Activated CD4-positive, alpha-beta T cell treated with anti-CD3 and anti-CD28 coated beads for 1 hour (primary cell): Measurements from ENCODE around the gene ANKRD66.

Experiments
- DNase-seq: peaks from one replicate; pipeline ENCODE4 v3.0.0-alpha.2; 2020

The ANKRD66 gene

DNA sequence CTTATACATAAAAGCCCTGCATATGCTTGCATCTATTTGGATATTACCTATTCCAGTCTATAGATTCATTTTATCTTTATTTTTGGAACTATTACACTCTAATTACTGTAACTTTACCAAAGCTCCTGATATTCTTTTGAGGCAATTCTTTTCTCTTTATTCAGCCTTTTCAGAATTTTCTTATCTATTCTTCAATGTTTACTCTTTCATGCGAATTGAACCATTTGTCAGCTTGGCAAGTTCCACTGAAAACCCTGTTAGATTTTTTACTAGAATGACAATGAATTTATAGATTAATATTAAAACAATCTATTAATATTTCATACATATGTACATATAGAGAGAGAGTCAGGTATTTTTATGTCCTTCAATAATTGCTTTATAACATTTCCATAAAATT lies 45.9 kb downstream of the ANKRD66 start:
- DNase-seq: no peak

DNA sequence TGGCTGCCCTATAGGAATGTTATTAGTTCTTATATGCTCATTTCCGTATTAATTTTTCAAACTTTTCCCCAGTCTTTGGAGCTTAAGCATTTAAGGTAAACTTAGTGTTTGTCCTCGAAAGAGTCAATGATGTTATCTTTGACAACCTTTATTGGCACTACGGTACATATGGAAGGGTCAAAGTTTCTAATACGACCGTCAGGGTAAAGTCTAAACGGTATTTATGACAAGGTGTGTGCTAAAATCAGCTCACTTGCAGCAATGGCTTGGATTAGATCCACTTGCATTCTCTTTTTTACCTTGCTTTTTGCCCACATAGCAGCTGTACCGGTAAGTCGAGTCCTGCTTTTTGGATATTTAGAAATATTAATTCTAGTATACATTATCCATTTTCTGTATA lies 46.4 kb downstream of the ANKRD66 start, which contains the start of gene MEP1A:
Gene MEP1A (plus strand): TSS at position 252 of the 400 bp plus-strand sequence. CDS start 10 bp downstream, at position 262.
- DNase-seq: no peak

DNA sequence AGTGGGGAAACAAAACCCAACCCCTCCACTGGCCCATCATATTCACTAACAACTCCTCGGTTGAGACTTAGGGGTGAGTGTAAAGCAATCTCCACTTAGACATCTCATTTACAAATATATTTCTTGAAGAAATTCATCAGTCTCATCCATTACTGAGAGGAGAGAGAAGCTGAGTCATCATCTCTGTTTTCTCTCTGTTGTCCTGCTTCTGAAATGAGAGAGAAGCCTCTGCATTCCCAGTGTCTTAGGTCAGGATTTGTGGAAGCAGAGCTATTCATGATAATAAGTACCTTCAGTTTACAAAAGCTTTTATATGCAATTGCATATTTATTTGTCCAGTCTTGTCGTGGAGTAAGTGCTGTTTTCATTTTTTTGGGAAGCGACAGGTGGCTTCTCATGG lies 47.3 kb downstream of the ANKRD66 start:
- no peak for DNase-seq

DNA sequence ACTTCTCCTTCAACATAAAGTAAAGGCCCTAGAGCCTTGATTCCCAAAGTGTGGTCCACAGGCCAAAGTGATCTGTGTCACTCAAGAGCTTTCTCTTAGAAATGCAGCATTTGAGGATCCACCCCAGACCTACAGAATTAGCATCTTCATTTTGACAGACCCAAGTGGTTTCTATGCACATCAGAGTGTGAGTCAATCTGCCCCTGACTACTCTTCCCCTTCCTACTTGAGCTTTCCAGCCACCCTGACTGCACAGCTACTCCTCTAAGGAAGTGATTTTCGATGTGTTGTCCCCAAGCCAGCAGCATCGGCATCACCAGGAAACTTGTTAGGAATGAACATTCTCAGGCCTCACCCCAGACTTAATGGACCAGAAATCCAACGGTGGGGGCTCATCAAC lies 49.1 kb downstream of the ANKRD66 start:
- no peak for DNase-seq

DNA sequence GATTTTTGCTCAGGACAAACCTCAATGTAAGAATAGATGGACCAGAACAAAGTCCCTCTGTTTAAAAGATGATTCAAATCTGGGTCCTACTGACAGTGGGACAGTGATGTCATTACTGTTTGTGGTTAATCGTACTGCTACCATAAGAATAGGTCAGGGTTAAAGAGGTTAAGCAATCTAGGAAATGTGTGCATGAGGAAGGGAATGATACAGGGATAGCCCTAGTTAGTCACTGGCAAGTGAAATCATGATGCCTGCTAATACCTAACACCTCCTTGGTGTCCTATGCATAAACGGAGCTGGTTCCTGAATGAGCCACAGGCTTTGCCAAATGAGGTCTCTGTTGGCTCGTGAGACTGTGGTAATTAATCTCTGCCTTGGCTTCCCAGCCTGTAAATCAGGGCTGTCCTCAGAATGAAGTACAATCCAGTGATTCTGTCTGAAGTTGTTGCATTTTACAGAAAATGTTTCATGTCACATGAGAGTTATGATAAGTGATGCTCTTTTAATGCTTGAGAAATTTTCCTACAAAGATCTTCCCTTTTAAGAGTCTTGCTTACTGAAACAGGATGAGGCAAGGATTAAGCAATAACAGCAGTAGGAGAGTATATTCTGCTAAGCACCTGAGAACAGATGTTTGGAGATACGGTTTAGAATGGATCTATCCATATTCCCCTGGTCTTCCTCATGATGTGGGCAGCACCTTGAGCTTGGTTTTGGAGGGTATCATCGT lies 50.3 kb downstream of the ANKRD66 start:
- no peak for DNase-seq

DNA sequence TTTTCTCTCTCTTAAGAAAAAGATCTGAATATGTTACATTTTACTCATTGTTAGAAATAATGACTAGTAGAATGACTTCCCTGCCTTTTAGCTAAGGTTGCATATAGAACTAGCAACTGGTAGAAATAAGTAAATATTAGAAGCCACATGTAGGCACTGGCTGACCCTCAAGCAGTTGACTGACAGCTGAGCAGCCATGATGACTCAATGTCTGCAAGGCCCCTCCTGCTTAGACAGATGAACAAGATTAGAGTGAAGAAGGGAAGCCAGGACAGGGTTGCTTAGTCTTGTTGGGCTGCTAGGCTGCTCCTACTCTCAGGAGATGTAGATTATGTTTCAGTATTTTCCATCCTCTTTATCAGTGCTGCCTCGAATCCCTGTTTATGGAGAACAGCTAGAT lies 52.9 kb downstream of the ANKRD66 start:
- no peak for DNase-seq

DNA sequence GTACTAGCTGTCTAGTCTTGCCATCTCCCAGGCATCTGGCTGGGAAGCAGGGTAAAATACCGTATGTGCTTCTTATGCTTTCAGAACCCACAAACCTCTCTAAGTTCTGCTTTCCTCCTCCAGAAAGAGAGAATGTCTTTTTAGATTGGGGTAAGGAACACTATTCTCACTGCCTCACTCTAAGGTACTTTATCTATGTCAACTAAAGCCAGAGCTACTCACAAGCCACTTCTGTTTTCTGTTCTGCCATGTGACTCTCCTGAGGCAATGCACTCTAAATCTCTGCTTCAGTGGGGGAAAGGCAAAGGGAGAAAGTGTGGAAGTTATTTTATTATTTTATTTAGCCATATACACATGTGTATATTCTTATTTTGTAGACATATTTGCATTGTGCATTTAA lies 62.1 kb downstream of the ANKRD66 start:
- no peak for DNase-seq
